Neuronal stem cell (in vitro differentiated cells): ENCODE measurements around the gene RAMP3.
A peak's percentile ranks its signal among the peaks of the same experiment; 100 is the strongest.

Source experiments
- DNase-seq: peaks from one replicate; pipeline ENCODE4 v3.0.0-alpha.2; 2013; ENCODE audit warnings: low spot score
- H2AFZ ChIP-seq: one replicate; pipeline ENCODE4 v1.6.1; 2013; ENCODE audit warnings: mild to moderate bottlenecking, low read length, inconsistent platforms
- H2AK5ac ChIP-seq: 2 replicates; pipeline ENCODE4 v1.6.1; 2013; ENCODE audit warnings: low read depth, mild to moderate bottlenecking, inconsistent platforms, low read length, moderate library complexity, mixed read lengths
- H2BK120ac ChIP-seq: 2 replicates; pipeline ENCODE4 v1.6.1; 2013; ENCODE audit warnings: low read depth, mild to moderate bottlenecking, inconsistent platforms, low read length, moderate library complexity, mixed read lengths
- H2BK12ac ChIP-seq: one replicate; pipeline ENCODE4 v1.6.1; 2013; ENCODE audit warnings: low read length, inconsistent platforms
- H2BK15ac ChIP-seq: 2 replicates; pipeline ENCODE4 v1.6.1; 2013; ENCODE audit warnings: mild to moderate bottlenecking, low read length, inconsistent platforms, mixed read lengths
- H2BK5ac ChIP-seq: one replicate; pipeline ENCODE4 v1.6.1; 2013; ENCODE audit warnings: inconsistent platforms, mild to moderate bottlenecking, low read length, moderate library complexity
- H3K14ac ChIP-seq: one replicate; pipeline ENCODE4 v1.6.1; 2013; ENCODE audit warnings: low read length, inconsistent platforms
- H3K18ac ChIP-seq: 2 replicates; pipeline ENCODE4 v1.6.1; 2013; ENCODE audit warnings: low read length, inconsistent platforms
- H3K23ac ChIP-seq: 2 replicates; pipeline ENCODE4 v1.6.1; 2013; ENCODE audit warnings: low read depth, mild to moderate bottlenecking, mixed read lengths, low read length, inconsistent platforms; ENCODE audit not compliant: poor library complexity
- H3K27ac ChIP-seq: replicated peaks from 3 replicates; pipeline ENCODE4 v1.5.1; 2013; ENCODE audit warnings: low read length, inconsistent platforms
- H3K27me3 ChIP-seq, 3 experiments: 2 replicates each; pipeline ENCODE4 v1.6.1; 2013; ENCODE audit warnings: low read length in 3 of 3, mild to moderate bottlenecking in 2 of 3, inconsistent platforms in 1 of 3, low read depth in 1 of 3, mixed read lengths in 1 of 3, moderate library complexity in 1 of 3; ENCODE audit not compliant: control insufficient read depth in 3 of 3, insufficient read depth in 3 of 3
- H3K36me3 ChIP-seq, 2 donors: replicated peaks in 1 of 2; 2 replicates each; pipeline ENCODE4 v1.6.1; 2013; ENCODE audit warnings: low read length in 2 of 2; ENCODE audit not compliant: control insufficient read depth in 2 of 2, insufficient read depth in 2 of 2
- H3K4ac ChIP-seq: 2 replicates; pipeline ENCODE4 v1.6.1; 2013; ENCODE audit warnings: inconsistent platforms, mild to moderate bottlenecking, low read length, moderate library complexity
- H3K4me1 ChIP-seq, 2 donors: 1 replicate in 1 of 2; 2 replicates in 1 of 2; pipeline ENCODE4 v1.6.1; 2013; ENCODE audit warnings: low read length in 2 of 2, low read depth in 1 of 2; ENCODE audit not compliant: control insufficient read depth in 2 of 2, insufficient read depth in 1 of 2
- H3K4me2 ChIP-seq: one replicate; pipeline ENCODE4 v1.6.1; 2013; ENCODE audit warnings: mild to moderate bottlenecking, low read length, inconsistent platforms; ENCODE audit not compliant: insufficient read depth, poor library complexity, severe bottlenecking
- H3K4me3 ChIP-seq, 2 donors: 2 replicates each; pipeline ENCODE4 v1.5.1; 2013; ENCODE audit warnings: low read length in 2 of 2, mild to moderate bottlenecking in 2 of 2, inconsistent platforms in 1 of 2, moderate library complexity in 1 of 2
- H3K79me1 ChIP-seq: one replicate; pipeline ENCODE4 v1.6.1; 2013; ENCODE audit warnings: low read depth, mild to moderate bottlenecking, inconsistent platforms, low read length, moderate library complexity
- H3K9ac ChIP-seq: one replicate; pipeline ENCODE4 v1.6.1; 2013; ENCODE audit warnings: mild to moderate bottlenecking, low read depth, low read length, inconsistent platforms; ENCODE audit not compliant: poor library complexity
- H3K9me3 ChIP-seq, 2 donors: replicated peaks in 1 of 2; 2 replicates each; pipeline versions ENCODE3 to v1.6.1; 2013; ENCODE audit warnings: low read length in 2 of 2, mild to moderate bottlenecking in 2 of 2, inconsistent platforms in 1 of 2, low read depth in 1 of 2, mixed read lengths in 1 of 2, moderate library complexity in 1 of 2; ENCODE audit not compliant: control insufficient read depth in 2 of 2, insufficient read depth in 1 of 2
- H4K8ac ChIP-seq: one replicate; pipeline ENCODE4 v1.6.1; 2013; ENCODE audit warnings: low read depth, mild to moderate bottlenecking, inconsistent platforms, low read length, moderate library complexity
- H4K91ac ChIP-seq: one replicate; pipeline ENCODE4 v1.6.1; 2013; ENCODE audit warnings: low read length, low read depth, mild to moderate bottlenecking, inconsistent platforms; ENCODE audit not compliant: poor library complexity
- WGBS, 2 donors: extraction: QIAGEN DNeasy Blood & Tissue Kit; methylation state at CpG; one replicate each; pipeline ENCODE4 v1.1.7; 2013; ENCODE audit warnings: missing lambda C conversion rate in 2 of 2, mixed read lengths in 1 of 2; ENCODE audit not compliant: insufficient read length in 2 of 2, insufficient replicate concordance in 1 of 2; ENCODE audit errors: extremely low coverage in 2 of 2; 5-methylcytosine and 5-hydroxymethylcytosine counted together

Gene RAMP3

DNA sequence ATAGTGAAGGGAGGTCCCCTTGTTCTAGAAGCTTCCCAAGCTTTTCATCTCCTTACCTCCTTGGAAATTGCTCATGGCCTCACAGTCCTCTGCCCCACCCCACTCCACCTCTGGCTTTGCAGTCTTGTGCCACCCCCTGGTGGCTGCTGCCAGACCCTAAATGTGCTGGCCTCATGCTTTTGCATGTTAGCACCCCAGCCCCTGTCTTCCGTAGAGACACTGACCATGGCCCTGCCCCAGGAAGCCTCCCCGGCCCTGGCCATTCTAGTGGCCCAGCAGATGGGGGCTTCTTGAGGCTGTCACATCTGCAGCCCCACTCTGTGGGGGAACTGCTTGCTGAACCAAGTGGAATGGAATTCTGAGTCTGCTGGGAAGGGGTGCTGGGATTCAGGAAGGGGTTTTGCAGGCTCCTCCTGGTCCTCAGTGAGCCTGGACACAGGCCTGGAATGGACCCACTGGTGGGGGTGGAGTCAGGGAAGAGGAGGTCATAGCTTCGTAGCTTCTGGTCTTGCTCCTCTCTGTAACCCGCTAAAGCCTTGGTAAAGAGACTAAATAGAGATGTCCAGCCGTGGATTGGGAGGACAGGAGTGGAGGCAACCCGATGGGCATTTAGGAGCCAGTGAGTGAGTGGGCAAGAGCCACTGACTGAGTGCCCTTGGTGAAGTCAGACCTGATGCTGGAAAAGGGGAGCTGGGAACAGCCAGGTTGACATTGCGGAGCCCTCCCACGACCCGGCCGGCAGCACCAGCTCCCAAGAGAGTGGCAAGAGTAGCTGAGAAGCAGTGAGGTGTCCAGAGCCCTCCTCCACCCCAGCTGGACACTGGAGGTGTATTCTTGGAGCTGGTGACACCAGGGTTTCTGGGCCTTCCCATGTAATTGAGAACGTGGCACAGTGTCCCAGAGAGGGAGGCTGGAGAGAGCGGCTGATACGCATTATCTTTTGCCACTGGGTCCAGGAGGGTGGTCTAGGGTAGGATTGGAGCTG is 20.9 kb downstream of the RAMP3 start:
- no peak overlapping the region for H3K4me2 ChIP-seq
- DNase-seq, result no peak
- H3K9ac ChIP-seq, result no peak overlapping the region

DNA sequence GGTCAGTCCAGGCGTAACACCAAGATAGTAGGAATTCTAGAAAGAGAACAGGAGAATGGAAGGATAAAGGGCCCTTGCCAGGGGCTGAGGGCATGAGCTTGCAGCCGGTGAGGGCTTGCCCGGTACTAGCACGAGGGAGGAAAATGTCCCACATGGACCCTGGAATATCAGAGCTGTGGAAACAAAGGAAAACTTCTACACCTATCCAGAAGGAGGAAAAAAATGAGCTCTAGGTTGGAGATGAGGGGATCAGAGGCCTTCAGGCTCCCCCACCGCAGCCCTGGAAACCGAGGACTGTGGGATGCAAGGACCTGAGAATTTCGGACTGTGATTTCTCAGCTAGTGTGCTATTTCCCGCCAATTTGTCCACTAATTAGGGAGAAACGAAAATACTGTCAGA is 22.1 kb downstream of the RAMP3 start:
- Histone ChIP-seq H3K23ac (no peak overlapping the region), H3K27me3 (peaks cover 0 to 10% (median 2%) of the 10 kb centered on the region in 3 experiments)
- no peak for DNase-seq

More for the DNA sequence above, 20.9 kb downstream of the RAMP3 start:
- Histone ChIP-seq H4K91ac (no peak overlapping the region), H3K14ac (no peak overlapping the region), H2BK15ac (no peak overlapping the region), H3K4me3 (no peak overlapping the region), H4K8ac (no peak overlapping the region), H3K79me1 (no peaks in the 10 kb centered on the region), H3K4me1 (no peaks in the 10 kb centered on the region), H3K27me3 (peaks cover 0 to 10% (median 2%) of the 10 kb centered on the region in 3 experiments), H3K9me3 (no peaks in the 10 kb centered on the region), H3K4ac (no peak overlapping the region), H3K18ac (no peak overlapping the region), H3K36me3 (no peaks in the 10 kb centered on the region), H3K23ac (no peak overlapping the region), H2AFZ (no peak overlapping the region), H2AK5ac (no peak overlapping the region), H3K27ac (no peak overlapping the region), H2BK12ac (no peak overlapping the region), H2BK120ac (no peak overlapping the region), H2BK5ac (no peak overlapping the region)
- WGBS, 2 donors, result no CpG with 5 or more reads among the region's 13 CpGs

DNA sequence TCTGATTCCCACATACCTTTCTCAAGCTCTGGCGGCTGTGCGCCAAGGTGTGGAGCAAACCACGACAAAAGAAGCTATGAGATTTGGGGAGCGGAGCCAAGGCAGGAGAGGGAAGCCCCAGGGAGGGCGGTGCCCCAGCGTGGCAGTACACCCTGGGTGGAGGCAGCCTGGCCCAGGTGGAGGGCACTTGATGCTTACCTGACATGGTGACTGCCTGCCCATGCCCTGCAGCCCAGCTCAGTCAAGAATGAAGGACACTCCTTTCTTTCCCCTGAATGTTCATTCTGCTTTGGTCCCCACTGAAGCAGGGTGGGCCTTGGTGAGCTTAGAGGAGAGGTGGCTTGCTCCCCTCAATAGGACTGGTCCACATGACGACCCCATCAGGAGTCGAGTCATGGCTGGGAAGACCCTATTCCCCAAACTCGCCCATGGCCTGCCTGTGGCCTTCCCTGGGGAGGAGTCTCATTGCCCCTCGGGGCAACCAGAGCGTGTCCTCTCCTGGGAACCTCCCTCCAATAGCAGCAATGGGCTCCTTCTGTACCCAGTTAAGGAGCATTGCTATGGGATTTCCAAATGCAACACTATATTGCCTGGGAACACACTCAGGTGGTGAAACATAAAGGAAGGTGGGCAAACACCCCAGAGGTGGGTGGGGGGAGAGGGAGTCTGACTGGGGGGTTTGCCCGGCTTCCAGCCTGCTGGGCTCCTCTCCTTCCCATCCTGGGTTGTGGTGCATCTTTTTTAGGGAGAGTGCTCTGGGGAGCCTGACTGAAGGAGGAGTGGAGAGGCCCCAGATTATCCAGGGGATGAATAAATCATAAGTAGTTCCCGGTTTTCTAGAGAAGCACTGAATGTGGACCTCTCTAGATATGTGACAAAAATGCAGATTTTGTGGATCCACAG is 22.7 kb downstream of the RAMP3 start:
- DNase-seq, result no peak
- Histone ChIP-seq H2AK5ac (no peak overlapping the region), H2BK12ac (no peak overlapping the region), H3K23ac (peak overlapping the region; percentile 27), H3K9me3 (no peaks in the 10 kb centered on the region), H3K79me1 (no peaks in the 10 kb centered on the region), H3K4me3 (no peak overlapping the region), H3K18ac (no peak overlapping the region), H3K4me1 (no peaks in the 10 kb centered on the region), H2BK120ac (no peak overlapping the region), H3K27ac (no peak overlapping the region), H3K4me2 (no peak overlapping the region), H4K91ac (no peak overlapping the region), H4K8ac (no peak overlapping the region), H3K9ac (no peak overlapping the region), H3K36me3 (no peaks in the 10 kb centered on the region), H3K4ac (no peak overlapping the region), H3K14ac (peak overlapping the region; percentile 4), H2BK5ac (no peak overlapping the region), H2AFZ (no peak overlapping the region), H3K27me3 (peaks cover 0 to 10% (median 2%) of the 10 kb centered on the region in 3 experiments), H2BK15ac (no peak overlapping the region)
- no CpG with 5 or more reads among the region's 13 CpGs for WGBS, 2 donors

More for the DNA sequence above, 22.1 kb downstream of the RAMP3 start:
- no peak overlapping the region for H3K4me3 ChIP-seq
- no peak overlapping the region for H4K8ac ChIP-seq
- H3K9ac ChIP-seq, result no peak overlapping the region
- no peaks in the 10 kb centered on the region for H3K79me1 ChIP-seq
- no peak overlapping the region for H2BK120ac ChIP-seq
- H3K4me1 ChIP-seq, result no peaks in the 10 kb centered on the region
- no peak overlapping the region for H3K4ac ChIP-seq
- H3K9me3 ChIP-seq, result no peaks in the 10 kb centered on the region
- no CpG with 5 or more reads among the region's 9 CpGs for WGBS, 2 donors
- no peak overlapping the region for H4K91ac ChIP-seq
- no peak overlapping the region for H2AFZ ChIP-seq
- no peak overlapping the region for H2BK12ac ChIP-seq
- H3K14ac ChIP-seq, result no peak overlapping the region
- no peak overlapping the region for H3K27ac ChIP-seq
- H3K4me2 ChIP-seq, result no peak overlapping the region
- H3K18ac ChIP-seq, result no peak overlapping the region
- no peak overlapping the region for H2AK5ac ChIP-seq
- no peak overlapping the region for H2BK15ac ChIP-seq
- no peak overlapping the region for H2BK5ac ChIP-seq
- H3K36me3 ChIP-seq, result no peaks in the 10 kb centered on the region
